NB4 (cell line): Measurements from ENCODE around the gene SMIM24.
"Not testable (repeated sequence)": the region's sequence is repeated elsewhere in the genome, so short reads cannot be mapped to it uniquely, and the experiment has no call there.

Source experiments
- DNase-seq: peaks from one replicate; pipeline ENCODE4 v3.0.0; 2010; ENCODE audit warnings: low read depth
- H3K4me3 ChIP-seq: one replicate; pipeline ENCODE4 v1.5.1; 2011; ENCODE audit warnings: mild to moderate bottlenecking, low read depth, low read length, moderate library complexity
- CTCF ChIP-seq: IDR thresholded peaks from one replicate; pipeline ENCODE4 v1.5.1; 2012; ENCODE audit warnings: low read depth, low read length
- MAX ChIP-seq: IDR thresholded peaks from 2 replicates; pipeline ENCODE4 v1.6.1; 2011; ENCODE audit warnings: low read depth, low read length
- MYC ChIP-seq: IDR thresholded peaks from 2 replicates; pipeline ENCODE4 v1.6.1; 2011; ENCODE audit warnings: low read depth, low read length
- POLR2A ChIP-seq: IDR thresholded peaks from 2 replicates; pipeline ENCODE4 v1.6.1; 2011; ENCODE audit warnings: mild to moderate bottlenecking; ENCODE audit not compliant: insufficient read length; ENCODE audit errors: extremely low read depth

Gene SMIM24

GRCh38 chr19:3433313-3433712, 47.0 kb downstream of the SMIM24 start:
- H3K4me3 ChIP-seq: no peak overlapping the region
- DNase-seq: no peak
- TF ChIP-seq MYC (no peak), CTCF (no peak)

- no peak overlapping the region for H3K4me3 ChIP-seq
- no peak for DNase-seq
- no peak for TF ChIP-seq MYC
- no peak for TF ChIP-seq POLR2A
- no peak for TF ChIP-seq MAX
- TF ChIP-seq CTCF: no peak
Measured at GRCh38 chr19:3431760-3432397, 48.4 kb downstream of the SMIM24 start.

- DNase-seq, H3K4me3 ChIP-seq: not testable (repeated sequence)
Measured at GRCh38 chr19:3430366-3430680, 50.0 kb downstream of the SMIM24 start.

- DNase-seq: no peak
- H3K4me3 ChIP-seq: no peak overlapping the region
- TF ChIP-seq MYC: no peak
- no peak for TF ChIP-seq CTCF
- TF ChIP-seq MAX: no peak
- no peak for TF ChIP-seq POLR2A
Measured at GRCh38 chr19:3426433-3426832, 53.9 kb downstream of the SMIM24 start.
